Measurements from ENCODE around the gene KCNQ4.

KCNQ4 gene

DNA sequence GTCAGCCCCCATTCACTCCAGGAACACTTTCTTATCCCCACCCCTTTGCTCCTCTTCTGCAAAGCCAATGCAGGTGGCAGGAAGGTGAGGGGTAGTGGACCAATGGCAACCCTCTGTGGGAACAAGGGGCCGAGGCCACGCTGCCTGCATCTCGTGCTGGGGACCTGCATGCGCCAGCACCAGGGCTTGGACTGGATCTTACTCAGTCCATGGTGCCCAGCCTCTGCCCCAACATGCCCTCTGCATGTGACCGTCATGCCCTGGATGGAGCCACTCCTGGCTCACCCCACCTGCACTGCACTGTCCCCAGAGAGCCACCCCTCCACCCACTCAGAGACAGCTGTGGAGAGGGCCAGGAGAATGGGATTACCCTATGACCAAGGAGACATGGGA is 56.4 kb downstream of the KCNQ4 start:
- no peak for TF ChIP-seq EZH2 (IDR thresholded peaks at IDR 0.05; ENCODE audit: borderline replicate concordance, low read depth, low read length, severe bottlenecking)
- TF ChIP-seq, protein P1, sequence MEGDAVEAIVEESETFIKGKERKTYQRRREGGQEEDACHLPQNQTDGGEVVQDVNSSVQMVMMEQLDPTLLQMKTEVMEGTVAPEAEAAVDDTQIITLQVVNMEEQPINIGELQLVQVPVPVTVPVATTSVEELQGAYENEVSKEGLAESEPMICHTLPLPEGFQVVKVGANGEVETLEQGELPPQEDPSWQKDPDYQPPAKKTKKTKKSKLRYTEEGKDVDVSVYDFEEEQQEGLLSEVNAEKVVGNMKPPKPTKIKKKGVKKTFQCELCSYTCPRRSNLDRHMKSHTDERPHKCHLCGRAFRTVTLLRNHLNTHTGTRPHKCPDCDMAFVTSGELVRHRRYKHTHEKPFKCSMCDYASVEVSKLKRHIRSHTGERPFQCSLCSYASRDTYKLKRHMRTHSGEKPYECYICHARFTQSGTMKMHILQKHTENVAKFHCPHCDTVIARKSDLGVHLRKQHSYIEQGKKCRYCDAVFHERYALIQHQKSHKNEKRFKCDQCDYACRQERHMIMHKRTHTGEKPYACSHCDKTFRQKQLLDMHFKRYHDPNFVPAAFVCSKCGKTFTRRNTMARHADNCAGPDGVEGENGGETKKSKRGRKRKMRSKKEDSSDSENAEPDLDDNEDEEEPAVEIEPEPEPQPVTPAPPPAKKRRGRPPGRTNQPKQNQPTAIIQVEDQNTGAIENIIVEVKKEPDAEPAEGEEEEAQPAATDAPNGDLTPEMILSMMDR (IDR thresholded peaks at IDR 0.05; ENCODE audit: borderline replicate concordance, extremely low read depth, low read length, poor library complexity, severe bottlenecking): no peak
- no peak for ATAC-seq (ENCODE audit: insufficient read depth, low read depth)

DNA sequence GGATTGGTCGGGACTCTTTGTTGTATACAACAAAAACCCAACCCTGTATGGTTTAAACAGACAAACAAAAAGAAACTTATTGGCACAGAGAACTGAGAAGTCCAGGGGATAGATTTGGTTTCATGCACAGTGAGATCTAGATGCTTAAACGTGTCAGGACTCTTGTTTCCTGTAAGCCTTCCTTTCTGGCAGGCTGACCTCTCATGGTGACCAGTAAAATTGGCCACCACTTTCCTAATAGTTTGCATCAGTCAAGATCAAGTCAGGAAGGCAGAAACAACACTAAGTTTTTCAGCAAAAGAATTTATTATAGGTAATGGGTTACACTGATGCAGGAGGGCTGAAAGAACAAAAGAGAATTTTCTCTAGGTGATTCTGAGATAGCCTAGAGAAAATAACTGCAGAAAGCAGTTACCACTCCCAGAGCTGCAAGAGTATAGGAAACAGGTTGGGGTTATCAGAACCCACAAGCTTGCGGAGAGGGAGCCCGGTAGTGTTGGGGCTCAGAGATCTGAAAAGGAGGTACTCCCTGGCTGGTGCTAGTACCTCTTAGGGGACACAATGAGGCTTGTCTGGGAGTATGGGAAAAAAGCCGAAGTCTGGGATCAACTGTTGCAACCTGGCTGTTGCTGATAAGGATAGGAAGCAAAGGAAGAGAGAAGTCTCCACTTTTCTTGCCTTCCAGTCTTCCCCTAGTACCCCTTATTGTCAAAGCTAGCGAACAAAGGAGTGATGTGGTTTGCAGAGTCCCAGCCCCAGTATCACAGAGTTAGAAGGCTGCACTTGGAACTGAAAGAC is 57.1 kb downstream of the KCNQ4 start:
- H2AFZ ChIP-seq (ENCODE audit: low read depth, low read length): no peak overlapping the region
- H3K79me2 ChIP-seq (ENCODE audit: insufficient read depth, low read length): no peaks in the 10 kb centered on the region
- ATAC-seq (ENCODE audit: insufficient read depth, low read depth) (no peak), DNase-seq (no peak)
- H3K36me3 ChIP-seq (ENCODE audit: insufficient read depth, low read length): no peaks in the 10 kb centered on the region
- no peak overlapping the region for H3K9ac ChIP-seq (ENCODE audit: low read depth, low read length)
- no peak for TF ChIP-seq EZH2 (IDR thresholded peaks at IDR 0.05; ENCODE audit: borderline replicate concordance, low read depth, low read length, severe bottlenecking)
- TF ChIP-seq, protein P1 (IDR thresholded peaks at IDR 0.05; ENCODE audit: borderline replicate concordance, extremely low read depth, low read length, poor library complexity, severe bottlenecking): no peak
- H3K27ac ChIP-seq (ENCODE audit: low read length): no peak overlapping the region
- H3K9me3 ChIP-seq (ENCODE audit: insufficient read depth, low read length, severe bottlenecking): no peaks in the 10 kb centered on the region
- no peak overlapping the region for H3K4me2 ChIP-seq (ENCODE audit: insufficient read depth, low read length)
- H3K27me3 ChIP-seq (ENCODE audit: insufficient read depth, low read length, poor library complexity): no peaks in the 10 kb centered on the region
- H3K4me1 ChIP-seq (ENCODE audit: insufficient read depth, low read length): no peaks in the 10 kb centered on the region
- H4K20me1 ChIP-seq (ENCODE audit: insufficient read depth, low read length): no peaks in the 10 kb centered on the region
- no peak overlapping the region for H3K4me3 ChIP-seq (ENCODE audit: low read depth in 1 of 2, low read length in 2 of 2)

More for the DNA sequence above, 56.4 kb downstream of the KCNQ4 start:
- DNase-seq: no peak
- Histone ChIP-seq H3K4me2 (ENCODE audit: insufficient read depth, low read length) (no peak overlapping the region), H3K9ac (ENCODE audit: low read depth, low read length) (no peak overlapping the region), H2AFZ (ENCODE audit: low read depth, low read length) (no peak overlapping the region), H3K79me2 (ENCODE audit: insufficient read depth, low read length) (no peaks in the 10 kb centered on the region), H3K9me3 (ENCODE audit: insufficient read depth, low read length, severe bottlenecking) (no peaks in the 10 kb centered on the region), H3K27ac (ENCODE audit: low read length) (no peak overlapping the region), H3K4me1 (ENCODE audit: insufficient read depth, low read length) (no peaks in the 10 kb centered on the region), H3K27me3 (ENCODE audit: insufficient read depth, low read length, poor library complexity) (no peaks in the 10 kb centered on the region), H3K36me3 (ENCODE audit: insufficient read depth, low read length) (no peaks in the 10 kb centered on the region), H4K20me1 (ENCODE audit: insufficient read depth, low read length) (no peaks in the 10 kb centered on the region), H3K4me3 (ENCODE audit: low read depth in 1 of 2, low read length in 2 of 2) (no peak overlapping the region)

DNA sequence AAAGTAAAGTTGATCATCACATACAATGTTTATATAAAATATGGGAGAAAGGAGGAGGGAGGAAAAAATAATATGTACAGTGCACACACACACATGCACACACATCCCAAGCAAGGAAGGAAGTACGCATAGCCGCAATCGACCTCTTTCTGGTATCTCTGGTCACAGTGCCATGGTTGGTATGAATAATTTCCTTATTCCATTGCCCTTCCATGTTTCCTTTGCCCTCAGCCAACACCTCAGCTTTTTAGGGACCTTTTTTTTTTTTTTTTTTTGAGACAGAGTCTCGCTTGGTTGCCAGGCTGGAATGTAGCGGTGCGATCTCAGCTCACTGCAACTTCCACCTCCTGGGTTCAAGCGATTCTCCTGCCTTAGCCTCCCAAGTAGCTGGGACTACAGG is 58.0 kb downstream of the KCNQ4 start:
- Histone ChIP-seq H3K36me3 (ENCODE audit: insufficient read depth, low read length) (no peaks in the 10 kb centered on the region), H3K9me3 (ENCODE audit: insufficient read depth, low read length, severe bottlenecking) (no peaks in the 10 kb centered on the region), H3K27ac (ENCODE audit: low read length) (no peak overlapping the region), H3K79me2 (ENCODE audit: insufficient read depth, low read length) (no peaks in the 10 kb centered on the region), H3K4me1 (ENCODE audit: insufficient read depth, low read length) (no peaks in the 10 kb centered on the region), H4K20me1 (ENCODE audit: insufficient read depth, low read length) (no peaks in the 10 kb centered on the region), H3K4me2 (ENCODE audit: insufficient read depth, low read length) (no peak overlapping the region), H2AFZ (ENCODE audit: low read depth, low read length) (no peak overlapping the region), H3K4me3 (ENCODE audit: low read depth in 1 of 2, low read length in 2 of 2) (no peak overlapping the region), H3K9ac (ENCODE audit: low read depth, low read length) (no peak overlapping the region), H3K27me3 (ENCODE audit: insufficient read depth, low read length, poor library complexity) (no peaks in the 10 kb centered on the region)
- ATAC-seq (ENCODE audit: insufficient read depth, low read depth) (no peak), DNase-seq (no peak)
- TF ChIP-seq, protein P1 (IDR thresholded peaks at IDR 0.05; ENCODE audit: borderline replicate concordance, extremely low read depth, low read length, poor library complexity, severe bottlenecking): no peak
- no peak for TF ChIP-seq EZH2 (IDR thresholded peaks at IDR 0.05; ENCODE audit: borderline replicate concordance, low read depth, low read length, severe bottlenecking)

All from DND-41 (cell line).